SK-N-SH treated with all-trans-retinoic acid at 6 μM for 48 hours (cell line): ENCODE measurements around the gene OSBPL5.

Source experiments
- ARNTL ChIP-seq: fragments of 450-650 bp; formaldehyde crosslinking; IDR thresholded peaks from 2 replicates; pipeline ENCODE4 v1.5.0; 2020; ENCODE audit warnings: low read depth, mild to moderate bottlenecking, moderate library complexity, borderline replicate concordance
- BACH2 ChIP-seq: fragments of 250-450 bp; sonication (Bioruptor Pico); IDR thresholded peaks from 2 replicates; pipeline ENCODE4 v1.9.0; 2021; ENCODE audit warnings: mild to moderate bottlenecking, borderline replicate concordance
- CSDC2 ChIP-seq: fragments of 250-450 bp; sonication (Bioruptor Pico); IDR thresholded peaks from 2 replicates; pipeline ENCODE4 v1.5.0; 2020; ENCODE audit warnings: mild to moderate bottlenecking, moderate library complexity
- GLIS3 ChIP-seq: fragments of 250-450 bp; sonication (Bioruptor Pico); IDR thresholded peaks from 2 replicates; pipeline ENCODE4 v1.5.0; 2020; ENCODE audit warnings: mild to moderate bottlenecking, moderate library complexity
- ISL1 ChIP-seq: fragments of 250-450 bp; sonication (Bioruptor Pico); IDR thresholded peaks from 2 replicates; pipeline ENCODE4 v2.1.2; 2022; ENCODE audit warnings: mild to moderate bottlenecking, moderate library complexity
- TCF4 ChIP-seq: fragments of 250-450 bp; sonication (Bioruptor Pico); IDR thresholded peaks from 2 replicates; pipeline ENCODE4 v1.8.0; 2021; ENCODE audit warnings: mild to moderate bottlenecking, moderate library complexity, borderline replicate concordance
- ZFP3 ChIP-seq: fragments of 250-450 bp; sonication (Bioruptor Pico); IDR thresholded peaks from 2 replicates; pipeline ENCODE4 v1.5.0; 2020; ENCODE audit warnings: mild to moderate bottlenecking, moderate library complexity
- ZFP30 ChIP-seq: fragments of 450-650 bp; formaldehyde crosslinking; IDR thresholded peaks from 2 replicates; pipeline ENCODE4 v1.5.0; 2022; ENCODE audit warnings: mild to moderate bottlenecking, moderate library complexity
- TF ChIP-seq, protein P1 (sequence below): fragments of 250-450 bp; sonication (Bioruptor Pico); IDR thresholded peaks from 2 replicates; pipeline ENCODE4 v1.5.1; 2020; ENCODE audit warnings: low read depth, mild to moderate bottlenecking, moderate library complexity
- TF ChIP-seq, protein P2 (sequence below): fragments of 250-450 bp; sonication (Bioruptor Pico); IDR thresholded peaks from 2 replicates; pipeline ENCODE4 v1.8.0; 2020; ENCODE audit warnings: mild to moderate bottlenecking, moderate library complexity, borderline replicate concordance

DNA sequence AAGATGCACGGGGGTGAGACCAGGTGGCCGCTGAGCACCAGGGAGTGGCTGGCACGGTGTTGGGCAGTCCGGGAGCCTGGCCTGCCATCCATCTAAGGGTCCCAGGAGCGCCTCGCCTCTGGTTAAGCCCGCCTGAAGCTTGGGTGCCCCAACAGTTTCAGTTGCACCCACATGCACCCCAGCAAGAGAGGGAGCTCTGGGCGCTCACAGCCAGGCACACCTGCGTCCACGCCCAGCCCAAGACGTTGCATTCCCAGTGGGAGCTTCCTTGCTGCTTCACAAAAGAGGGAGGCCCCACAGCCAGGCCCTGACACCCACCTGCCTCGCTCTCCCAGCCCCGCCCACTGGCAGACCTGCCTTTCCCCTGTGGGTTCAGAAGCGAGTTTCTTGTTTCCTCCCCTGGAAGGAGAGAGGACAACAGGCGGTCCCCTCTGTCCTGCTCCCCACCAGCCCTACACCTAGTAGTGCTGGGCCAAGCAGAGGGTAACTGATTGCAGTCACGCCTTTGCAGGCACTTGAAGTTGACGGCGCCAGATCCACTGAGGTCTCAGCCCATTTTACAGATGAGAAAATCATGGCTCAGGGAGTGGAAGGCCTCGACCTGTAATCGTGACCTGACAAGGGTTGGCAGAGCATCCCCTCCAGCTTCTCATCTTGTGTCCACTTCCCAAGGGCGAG lies 35.4 kb downstream of the OSBPL5 start:
- TF ChIP-seq GLIS3 (CRISPR knock-in tag) (no peak), ISL1 (no peak), CSDC2 (CRISPR knock-in tag) (no peak), ZFP3 (CRISPR knock-in tag) (no peak), ZFP30 (CRISPR knock-in tag) (no peak), ARNTL (CRISPR knock-in tag) (no peak), TCF4 (CRISPR knock-in tag) (no peak), BACH2 (CRISPR knock-in tag) (no peak)
- TF ChIP-seq, protein P1, sequence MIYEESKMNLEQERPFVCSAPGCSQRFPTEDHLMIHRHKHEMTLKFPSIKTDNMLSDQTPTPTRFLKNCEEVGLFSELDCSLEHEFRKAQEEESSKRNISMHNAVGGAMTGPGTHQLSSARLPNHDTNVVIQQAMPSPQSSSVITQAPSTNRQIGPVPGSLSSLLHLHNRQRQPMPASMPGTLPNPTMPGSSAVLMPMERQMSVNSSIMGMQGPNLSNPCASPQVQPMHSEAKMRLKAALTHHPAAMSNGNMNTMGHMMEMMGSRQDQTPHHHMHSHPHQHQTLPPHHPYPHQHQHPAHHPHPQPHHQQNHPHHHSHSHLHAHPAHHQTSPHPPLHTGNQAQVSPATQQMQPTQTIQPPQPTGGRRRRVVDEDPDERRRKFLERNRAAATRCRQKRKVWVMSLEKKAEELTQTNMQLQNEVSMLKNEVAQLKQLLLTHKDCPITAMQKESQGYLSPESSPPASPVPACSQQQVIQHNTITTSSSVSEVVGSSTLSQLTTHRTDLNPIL (CRISPR knock-in tag) = no peak
- TF ChIP-seq, protein P2, sequence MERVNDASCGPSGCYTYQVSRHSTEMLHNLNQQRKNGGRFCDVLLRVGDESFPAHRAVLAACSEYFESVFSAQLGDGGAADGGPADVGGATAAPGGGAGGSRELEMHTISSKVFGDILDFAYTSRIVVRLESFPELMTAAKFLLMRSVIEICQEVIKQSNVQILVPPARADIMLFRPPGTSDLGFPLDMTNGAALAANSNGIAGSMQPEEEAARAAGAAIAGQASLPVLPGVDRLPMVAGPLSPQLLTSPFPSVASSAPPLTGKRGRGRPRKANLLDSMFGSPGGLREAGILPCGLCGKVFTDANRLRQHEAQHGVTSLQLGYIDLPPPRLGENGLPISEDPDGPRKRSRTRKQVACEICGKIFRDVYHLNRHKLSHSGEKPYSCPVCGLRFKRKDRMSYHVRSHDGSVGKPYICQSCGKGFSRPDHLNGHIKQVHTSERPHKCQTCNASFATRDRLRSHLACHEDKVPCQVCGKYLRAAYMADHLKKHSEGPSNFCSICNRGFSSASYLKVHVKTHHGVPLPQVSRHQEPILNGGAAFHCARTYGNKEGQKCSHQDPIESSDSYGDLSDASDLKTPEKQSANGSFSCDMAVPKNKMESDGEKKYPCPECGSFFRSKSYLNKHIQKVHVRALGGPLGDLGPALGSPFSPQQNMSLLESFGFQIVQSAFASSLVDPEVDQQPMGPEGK (CRISPR knock-in tag) = no peak
